Sigmoid colon (tissue), 4 donors: ENCODE results near the gene SLC24A4.

Source experiments
- EP300 ChIP-seq, 4 donors: sonication (generic); formaldehyde crosslinking; IDR thresholded peaks; one replicate each; pipeline ENCODE4 v1.6.1; 2017; ENCODE audit warnings: antibody characterized with exemption in 4 of 4
- POLR2A ChIP-seq, 2 donors: fragments of 450-650 bp; IDR thresholded peaks; one replicate each; pipeline ENCODE4 v1.6.1; 2016; ENCODE audit warnings: antibody characterized with exemption in 2 of 2, mild to moderate bottlenecking in 2 of 2, moderate library complexity in 2 of 2
- POLR2AphosphoS5 ChIP-seq, 4 donors: sonication (generic); formaldehyde crosslinking; IDR thresholded peaks; one replicate each; pipeline ENCODE4 v1.6.1; 2017; ENCODE audit warnings: antibody characterized with exemption in 4 of 4
- TF ChIP-seq, protein P1 (sequence below), 4 experiments: fragments of 450-650 bp in 3 of 4; fragments of 200-600 bp in 1 of 4; IDR thresholded peaks; one replicate each; pipeline ENCODE4 v1.5.1; 2016 to 2019; ENCODE audit warnings: antibody characterized with exemption in 4 of 4, mild to moderate bottlenecking in 3 of 4, moderate library complexity in 2 of 4

DNA sequence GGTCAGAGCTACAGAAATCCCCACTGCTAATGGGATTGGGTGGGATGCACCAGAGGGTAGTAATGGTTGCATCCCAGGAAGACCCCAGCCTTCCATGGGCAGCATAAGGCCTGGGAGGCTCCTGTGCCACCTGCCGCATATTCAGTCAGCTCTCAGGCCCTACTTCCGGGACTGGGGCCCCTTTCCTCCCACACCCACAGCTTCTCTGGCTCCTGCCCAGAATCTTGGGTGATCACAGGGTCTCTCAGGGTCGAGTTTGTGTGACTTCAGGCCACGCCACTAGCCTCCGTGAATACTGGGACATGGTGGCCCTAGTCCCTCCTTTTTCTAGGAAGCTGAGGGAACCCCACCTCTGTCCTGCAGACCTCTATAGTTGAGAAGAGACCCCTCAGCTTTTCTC is 123.8 kb downstream of the SLC24A4 start:
- TF ChIP-seq, protein P1, sequence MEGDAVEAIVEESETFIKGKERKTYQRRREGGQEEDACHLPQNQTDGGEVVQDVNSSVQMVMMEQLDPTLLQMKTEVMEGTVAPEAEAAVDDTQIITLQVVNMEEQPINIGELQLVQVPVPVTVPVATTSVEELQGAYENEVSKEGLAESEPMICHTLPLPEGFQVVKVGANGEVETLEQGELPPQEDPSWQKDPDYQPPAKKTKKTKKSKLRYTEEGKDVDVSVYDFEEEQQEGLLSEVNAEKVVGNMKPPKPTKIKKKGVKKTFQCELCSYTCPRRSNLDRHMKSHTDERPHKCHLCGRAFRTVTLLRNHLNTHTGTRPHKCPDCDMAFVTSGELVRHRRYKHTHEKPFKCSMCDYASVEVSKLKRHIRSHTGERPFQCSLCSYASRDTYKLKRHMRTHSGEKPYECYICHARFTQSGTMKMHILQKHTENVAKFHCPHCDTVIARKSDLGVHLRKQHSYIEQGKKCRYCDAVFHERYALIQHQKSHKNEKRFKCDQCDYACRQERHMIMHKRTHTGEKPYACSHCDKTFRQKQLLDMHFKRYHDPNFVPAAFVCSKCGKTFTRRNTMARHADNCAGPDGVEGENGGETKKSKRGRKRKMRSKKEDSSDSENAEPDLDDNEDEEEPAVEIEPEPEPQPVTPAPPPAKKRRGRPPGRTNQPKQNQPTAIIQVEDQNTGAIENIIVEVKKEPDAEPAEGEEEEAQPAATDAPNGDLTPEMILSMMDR (IDR thresholded peaks at IDR 0.05) = no peak
- TF ChIP-seq POLR2AphosphoS5 (IDR thresholded peaks at IDR 0.05) (no peak), POLR2A (IDR thresholded peaks at IDR 0.05) (no peak), EP300 (IDR thresholded peaks at IDR 0.05) (no peak)
